HG02852 (cell line): ENCODE measurements around the gene ARL2.
A peak's percentile ranks its signal among the peaks of the same experiment; 100 is the strongest.
"Not testable (repeated sequence)": the region's sequence is repeated elsewhere in the genome, so short reads cannot be mapped to it uniquely, and the experiment has no call there.

Experiments used
- ATAC-seq: cut with Tn5 transposase; IDR thresholded peaks from one replicate; pipeline ENCODE4 v1.9.1; 2021; ENCODE audit warnings: mild to moderate bottlenecking, moderate library complexity; ENCODE audit not compliant: unreplicated experiment

The ARL2 gene

GRCh38 chr11:65003968-65004367 is 10.0 kb upstream of the ARL2 start:
- not testable (repeated sequence) for ATAC-seq

DNA sequence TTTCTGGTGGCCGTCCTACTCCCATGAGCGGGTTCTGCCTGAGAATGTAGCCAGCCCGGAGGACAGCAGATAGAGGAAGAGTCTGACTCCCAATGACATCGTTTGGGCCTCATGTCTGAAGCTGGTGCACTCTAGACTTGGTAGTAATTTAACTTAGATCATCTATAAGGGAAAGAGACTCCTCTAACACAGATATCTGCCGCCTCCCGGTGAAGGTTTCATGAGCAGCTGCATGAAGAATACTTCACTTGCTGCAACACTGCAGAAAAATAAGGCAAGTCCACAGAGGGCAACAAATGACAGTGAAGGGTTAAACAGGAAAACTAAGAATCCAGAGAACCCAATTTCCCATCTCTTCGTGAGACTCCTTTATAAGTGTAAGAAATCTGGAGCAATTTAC is 5.9 kb upstream of the ARL2 start:
- ATAC-seq: no peak

- no peak for ATAC-seq
Measured at GRCh38 chr11:65008873-65009272, 5.1 kb upstream of the ARL2 start.

GRCh38 chr11:65013130-65013887 is 651 bp upstream of the ARL2 start:
- ATAC-seq: peak; percentile 63

DNA sequence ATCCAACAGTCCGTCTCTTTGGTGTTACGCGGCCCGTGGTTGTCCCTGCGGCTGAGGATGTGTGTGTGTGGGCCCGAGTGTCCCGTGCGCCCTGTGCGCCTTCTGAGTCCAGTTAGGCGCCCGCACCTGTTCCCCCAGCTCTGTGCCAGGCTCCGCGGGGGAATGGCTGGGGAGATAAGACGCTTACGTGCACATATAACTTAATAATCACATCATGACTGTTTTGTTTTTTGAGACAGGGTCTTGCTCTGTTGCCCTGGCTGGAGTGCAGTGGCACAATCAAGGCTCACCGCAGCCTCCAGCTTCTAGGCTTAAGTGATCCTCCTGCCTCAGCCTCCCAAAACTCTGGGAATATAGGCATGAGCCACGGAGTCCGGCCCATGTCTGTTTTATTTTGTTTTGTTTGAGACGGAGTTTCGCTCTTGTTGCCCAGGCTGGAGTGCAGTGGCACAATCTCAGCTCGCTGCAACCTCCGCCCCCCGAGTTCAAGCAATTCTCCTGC is 817 bp downstream of the ARL2 start:
- ATAC-seq: no peak

DNA sequence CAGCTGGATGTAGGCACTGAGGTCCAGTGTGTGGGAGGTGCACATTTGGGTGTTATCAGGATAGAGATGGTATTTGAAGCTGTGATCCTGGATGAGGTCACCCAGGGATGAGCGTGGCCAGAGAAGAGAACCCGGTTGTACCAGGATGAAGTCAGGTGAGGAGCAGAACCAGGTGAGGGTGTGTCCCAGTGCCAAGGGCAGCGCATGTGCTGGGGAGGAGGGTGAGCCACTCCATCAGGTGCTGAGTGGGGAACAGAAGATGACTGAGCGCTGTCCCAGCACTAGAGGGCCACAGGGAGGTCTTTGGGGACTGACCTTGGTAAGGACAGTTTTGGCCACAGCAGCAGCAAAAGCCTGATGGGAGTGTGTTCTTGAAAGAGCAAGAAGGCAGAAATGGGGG is 2.7 kb downstream of the ARL2 start:
- no peak for ATAC-seq

GRCh38 chr11:65017937-65018336 is 4.0 kb downstream of the ARL2 start:
- ATAC-seq: no peak

DNA sequence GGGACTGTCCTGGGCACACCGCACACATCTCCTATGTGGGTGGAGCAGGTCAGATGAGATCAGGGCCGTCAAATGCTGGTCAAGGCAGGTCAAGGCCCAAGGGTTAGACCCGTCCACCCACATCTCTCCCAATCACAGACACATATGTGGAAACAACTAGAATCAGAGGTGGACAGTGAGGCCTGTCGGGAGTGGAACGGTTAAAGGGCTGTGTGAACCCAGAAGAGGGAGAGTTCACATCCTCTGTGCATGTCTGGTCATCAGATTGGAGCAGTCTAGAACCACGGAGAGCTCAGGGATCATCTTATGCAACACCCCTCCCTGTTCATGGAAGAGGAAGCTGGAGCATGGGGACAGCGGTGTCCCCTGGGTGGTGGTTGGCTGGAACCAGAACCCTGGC is 5.9 kb downstream of the ARL2 start:
- ATAC-seq: no peak

GRCh38 chr11:65021003-65021402 is 7.0 kb downstream of the ARL2 start:
- ATAC-seq: no peak

GRCh38 chr11:65021509-65021908 is 7.5 kb downstream of the ARL2 start:
- ATAC-seq: no peak

DNA sequence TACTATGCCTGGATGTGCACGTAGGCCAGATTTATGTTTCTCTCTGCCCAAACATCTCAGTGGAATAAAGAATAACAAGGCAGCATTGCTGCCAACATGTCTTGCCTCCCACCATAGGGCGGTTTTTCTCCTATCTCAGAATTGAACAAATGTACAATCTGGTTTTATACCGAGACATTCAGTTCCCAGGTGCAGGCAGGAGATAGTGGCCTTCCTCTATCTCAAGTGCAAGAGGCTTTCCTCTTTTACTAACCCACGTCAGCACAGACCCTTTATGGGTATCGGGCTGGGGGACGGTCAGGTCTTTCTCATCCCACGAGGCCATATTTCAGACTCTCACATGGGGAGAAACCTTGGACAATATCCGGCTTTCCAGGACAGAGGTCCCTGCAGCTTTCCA is 9.5 kb downstream of the ARL2 start:
- ATAC-seq: not testable (repeated sequence)

GRCh38 chr11:65026810-65027209 is 12.8 kb downstream of the ARL2 start:
- ATAC-seq: no peak

DNA sequence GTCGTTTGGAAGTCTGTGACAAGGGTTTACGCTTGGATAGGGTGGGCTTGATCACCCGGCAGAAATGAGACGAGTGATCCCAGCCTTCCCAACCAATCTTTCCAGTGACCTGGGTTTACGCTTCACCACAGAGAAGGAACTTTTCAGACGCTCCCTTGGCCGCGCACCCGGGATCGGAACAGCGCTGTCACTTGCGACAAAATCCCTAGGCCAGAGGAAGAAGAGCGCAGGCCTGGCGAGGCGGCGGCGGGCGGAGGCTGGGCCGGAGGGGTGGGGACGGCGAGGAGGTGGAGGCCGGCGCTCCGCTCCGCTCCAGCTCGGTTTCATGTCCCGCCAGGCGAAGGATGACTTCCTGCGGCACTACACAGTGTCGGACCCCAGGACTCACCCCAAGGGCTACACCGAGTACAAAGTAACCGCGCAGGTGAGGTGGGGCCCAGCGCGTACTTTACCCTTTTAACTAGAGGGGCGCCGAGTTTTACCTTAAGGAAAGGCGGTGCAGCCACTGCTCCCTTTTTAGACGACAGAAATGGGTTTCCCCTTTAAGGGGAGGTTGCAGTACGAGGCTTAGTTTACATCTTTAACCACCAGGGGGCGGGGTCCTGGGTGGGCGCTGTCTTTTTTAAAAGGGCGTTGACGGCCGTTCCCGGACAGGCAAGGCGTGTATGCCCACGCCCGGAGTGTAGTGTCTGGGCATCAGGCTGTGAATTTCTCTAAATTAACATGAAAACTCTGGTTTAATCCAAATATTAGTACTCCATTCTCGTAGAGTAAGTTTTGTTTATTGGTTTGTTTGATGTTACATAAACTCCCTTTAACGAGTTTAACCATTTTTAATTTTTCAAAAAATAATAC is 13.5 kb downstream of the ARL2 start, which contains the start of gene SNX15:
Gene SNX15, plus strand, starts transcription at position 227 of the 855 bp plus-strand sequence. Its CDS starts 99 bp downstream, at position 326.
- peak; percentile 86 for ATAC-seq

GRCh38 chr11:65032216-65032615 is 18.3 kb downstream of the ARL2 start:
- ATAC-seq: no peak

GRCh38 chr11:65034423-65034822 is 20.5 kb downstream of the ARL2 start:
- ATAC-seq: no peak

DNA sequence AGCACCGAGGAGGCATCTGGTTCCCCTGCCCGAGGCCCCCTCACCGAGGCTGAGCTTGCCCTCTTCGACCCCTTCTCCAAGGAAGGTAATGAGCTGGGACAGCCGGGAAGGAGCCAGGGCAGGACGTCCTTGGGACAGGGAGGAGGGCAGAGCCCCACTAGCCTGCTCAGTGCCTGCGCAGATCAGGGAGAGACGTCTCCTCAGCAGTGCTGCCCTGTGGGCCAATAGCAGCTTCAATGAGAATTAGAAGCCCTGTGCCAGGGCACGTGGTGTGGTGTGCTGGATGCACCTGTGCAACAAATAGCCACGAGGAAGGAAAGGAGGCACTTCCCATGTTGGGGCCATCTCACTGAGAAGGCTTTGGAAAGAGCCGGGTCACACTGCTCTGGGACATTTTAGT is 21.6 kb downstream of the ARL2 start:
- ATAC-seq: no peak

DNA sequence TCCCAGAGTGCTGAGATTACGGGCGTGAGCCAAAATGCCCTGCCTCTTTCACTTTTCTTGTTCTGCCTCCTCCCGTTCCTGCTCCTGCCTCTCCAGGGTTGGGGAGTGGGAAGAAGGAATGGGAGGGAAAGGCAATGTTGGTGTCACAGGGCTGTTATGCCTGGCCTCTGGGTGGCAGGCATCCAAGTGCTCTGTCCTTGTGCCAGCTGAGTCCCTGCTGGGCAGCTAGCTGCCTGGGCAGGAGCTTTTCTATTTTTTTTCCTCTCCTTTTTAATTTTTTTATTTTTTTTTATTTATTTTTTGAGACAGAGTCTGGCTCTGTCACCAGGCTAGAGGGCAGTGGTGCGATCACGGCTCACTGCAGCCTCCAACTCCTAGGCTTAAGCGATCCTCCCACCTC is 23.0 kb downstream of the ARL2 start:
- ATAC-seq: no peak

- ATAC-seq: no peak
Measured at GRCh38 chr11:65040520-65040846, 26.5 kb downstream of the ARL2 start.

DNA sequence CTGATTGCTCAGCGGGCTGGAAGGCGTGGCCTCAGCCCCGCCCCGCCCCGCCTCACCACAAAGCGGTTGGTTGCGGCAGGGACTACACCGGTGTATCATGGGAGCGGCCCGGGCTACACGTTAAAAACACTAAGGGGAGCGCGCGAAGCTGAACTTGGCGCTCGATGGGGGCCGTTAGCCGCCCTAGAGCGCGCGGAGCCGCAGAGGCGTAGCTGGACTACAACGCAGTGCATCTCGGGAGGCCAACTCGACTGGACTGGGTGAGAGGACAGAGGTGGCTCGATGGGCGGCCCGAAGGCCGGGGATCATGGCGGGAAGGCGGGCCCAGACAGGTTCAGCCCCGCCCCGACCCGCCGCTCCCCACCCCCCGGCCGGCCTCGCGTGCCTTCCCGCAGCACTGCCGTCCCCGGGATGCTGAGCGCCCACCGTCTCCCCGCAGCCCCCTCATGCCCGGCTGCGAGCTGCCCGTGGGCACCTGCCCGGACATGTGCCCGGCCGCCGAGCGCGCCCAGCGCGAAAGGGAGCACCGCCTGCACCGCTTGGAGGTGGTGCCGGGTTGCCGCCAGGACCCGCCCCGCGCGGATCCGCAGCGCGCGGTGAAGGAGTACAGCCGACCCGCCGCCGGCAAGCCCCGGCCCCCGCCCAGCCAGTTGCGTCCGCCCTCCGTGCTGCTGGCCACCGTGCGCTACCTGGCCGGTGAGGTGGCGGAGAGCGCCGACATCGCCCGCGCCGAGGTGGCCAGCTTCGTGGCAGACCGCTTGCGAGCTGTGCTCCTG is 27.1 kb downstream of the ARL2 start, which contains the start of gene SAC3D1:
Gene SAC3D1, plus strand, starts transcription at position 364 of the 776 bp plus-strand sequence. Its CDS starts 83 bp downstream, at position 447.
- peak; percentile 84 for ATAC-seq

GRCh38 chr11:65042891-65043290 is 28.9 kb downstream of the ARL2 start:
- no peak for ATAC-seq

GRCh38 chr11:65043881-65044501 is 30.0 kb downstream of the ARL2 start:
- ATAC-seq: no peak
